Measurements from ENCODE around the gene AOX1. TPM values are rescaled to one million over a fixed set of nuclear protein-coding genes. Genes with fewer than 3 reads are reported as not detected.
"Not testable (repeated sequence)": the region's sequence is repeated elsewhere in the genome, so short reads cannot be mapped to it uniquely, and the experiment has no call there.

Gene AOX1
- total RNA-seq, 2 experiments from 2014 or later: not detected

DNA sequence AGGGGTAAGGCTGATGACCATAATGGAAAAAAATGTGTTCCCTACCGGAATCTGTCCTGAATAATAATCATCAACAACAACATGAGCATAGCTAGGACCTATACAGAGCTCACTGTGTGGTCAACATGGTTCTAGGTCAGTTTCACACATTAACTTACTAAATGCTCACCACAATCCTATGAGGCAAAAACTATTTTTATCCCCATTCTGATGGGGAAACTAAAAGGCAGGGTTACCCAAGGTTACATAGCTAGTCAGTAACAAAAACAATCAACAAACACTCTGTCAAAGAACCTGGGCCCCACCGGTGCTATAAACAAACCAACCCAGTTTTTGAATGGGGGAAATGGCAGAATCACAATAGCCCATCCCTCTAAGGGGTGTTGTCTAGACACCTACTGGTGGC lies 40.1 kb downstream of the AOX1 start:
- Mint-ChIP-seq H3K36me3 (ENCODE audit: low read depth) (no peaks in the 10 kb centered on the region), H3K4me3 (no peak overlapping the region), H3K9me3 (no peaks in the 10 kb centered on the region), H3K4me1 (ENCODE audit: low read depth) (no peaks in the 10 kb centered on the region), H3K27me3 (peaks cover 22% of the 10 kb centered on the region), H3K27ac (no peak overlapping the region)
- no peak overlapping the region for H3K27ac ChIP-seq (ENCODE audit: low read depth in 1 of 2, low read length in 2 of 2)
- H3K4me1 ChIP-seq (ENCODE audit: insufficient read depth, low read length): no peaks in the 10 kb centered on the region
- no peak for ATAC-seq (ENCODE audit: poor library complexity)
- peaks cover 2 to 3% of the 10 kb centered on the region in 2 experiments for H3K27me3 ChIP-seq (ENCODE audit: control insufficient read depth in 1 of 2, insufficient read depth in 2 of 2, low read length in 2 of 2)
- CTCF ChIA-PET: no interaction called here
- TF ChIP-seq, protein P1, sequence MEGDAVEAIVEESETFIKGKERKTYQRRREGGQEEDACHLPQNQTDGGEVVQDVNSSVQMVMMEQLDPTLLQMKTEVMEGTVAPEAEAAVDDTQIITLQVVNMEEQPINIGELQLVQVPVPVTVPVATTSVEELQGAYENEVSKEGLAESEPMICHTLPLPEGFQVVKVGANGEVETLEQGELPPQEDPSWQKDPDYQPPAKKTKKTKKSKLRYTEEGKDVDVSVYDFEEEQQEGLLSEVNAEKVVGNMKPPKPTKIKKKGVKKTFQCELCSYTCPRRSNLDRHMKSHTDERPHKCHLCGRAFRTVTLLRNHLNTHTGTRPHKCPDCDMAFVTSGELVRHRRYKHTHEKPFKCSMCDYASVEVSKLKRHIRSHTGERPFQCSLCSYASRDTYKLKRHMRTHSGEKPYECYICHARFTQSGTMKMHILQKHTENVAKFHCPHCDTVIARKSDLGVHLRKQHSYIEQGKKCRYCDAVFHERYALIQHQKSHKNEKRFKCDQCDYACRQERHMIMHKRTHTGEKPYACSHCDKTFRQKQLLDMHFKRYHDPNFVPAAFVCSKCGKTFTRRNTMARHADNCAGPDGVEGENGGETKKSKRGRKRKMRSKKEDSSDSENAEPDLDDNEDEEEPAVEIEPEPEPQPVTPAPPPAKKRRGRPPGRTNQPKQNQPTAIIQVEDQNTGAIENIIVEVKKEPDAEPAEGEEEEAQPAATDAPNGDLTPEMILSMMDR (IDR thresholded peaks at IDR 0.05): no peak
- no peak overlapping the region for H3K4me3 ChIP-seq (ENCODE audit: low read length)
- no peaks in the 10 kb centered on the region for H3K9me3 ChIP-seq (ENCODE audit: control insufficient read depth in 1 of 2, insufficient read depth in 1 of 2, low read length in 2 of 2)
- DNase-seq: no peak
- intact Hi-C loops (cut with DNase I, micrococcal nuclease): no loop called here
- POLR2A ChIA-PET: interaction anchor here (0.9 kb wide), 1 partner anchor 88 kb away, joined by 3 read pairs; no protein-coding TSS in a partner anchor
- H3K36me3 ChIP-seq (ENCODE audit: insufficient read depth, low read length): no peaks in the 10 kb centered on the region

DNA sequence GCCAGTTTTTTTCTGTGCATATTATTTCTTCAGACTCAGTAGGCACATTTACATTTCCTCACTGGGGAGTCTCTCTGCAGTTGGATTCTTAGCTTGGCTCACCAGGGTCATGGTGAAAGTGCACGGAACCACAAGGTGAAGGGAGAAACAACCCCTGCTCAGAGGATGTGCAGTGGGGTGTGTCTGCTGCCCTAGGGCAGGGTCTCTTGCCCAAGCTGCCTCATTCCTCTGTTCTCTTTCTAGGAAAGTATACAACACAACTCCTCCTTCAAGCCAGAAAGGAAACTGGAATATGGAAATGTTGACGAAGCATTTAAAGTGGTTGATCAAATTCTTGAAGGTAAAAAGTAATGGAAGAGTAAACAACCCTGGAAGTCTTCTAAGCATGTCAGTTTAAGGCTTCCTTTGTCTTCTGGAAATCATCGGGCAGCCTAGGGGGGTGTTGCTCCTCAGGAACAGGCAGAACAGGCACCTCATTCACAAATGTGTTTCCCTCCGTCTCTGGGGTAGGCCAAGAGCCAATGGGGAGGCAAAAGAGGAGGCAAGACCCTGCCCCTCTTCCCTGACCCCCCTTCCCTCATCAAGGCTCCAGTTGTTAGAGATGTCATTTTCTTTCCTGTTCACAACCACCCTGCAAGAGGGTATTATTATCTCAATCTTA lies 41.4 kb downstream of the AOX1 start:
- TF ChIP-seq, protein P1 (IDR thresholded peaks at IDR 0.05): no peak
- H3K4me1 Mint-ChIP-seq (ENCODE audit: low read depth): no peaks in the 10 kb centered on the region
- intact Hi-C loops (cut with DNase I, micrococcal nuclease): no loop called here
- no peak overlapping the region for H3K27ac ChIP-seq (ENCODE audit: low read depth in 1 of 2, low read length in 2 of 2)
- no peaks in the 10 kb centered on the region for H3K36me3 ChIP-seq (ENCODE audit: insufficient read depth, low read length)
- peaks cover 22% of the 10 kb centered on the region for H3K27me3 Mint-ChIP-seq
- no peak overlapping the region for H3K4me3 ChIP-seq (ENCODE audit: low read length)
- H3K4me1 ChIP-seq (ENCODE audit: insufficient read depth, low read length): no peaks in the 10 kb centered on the region
- POLR2A ChIA-PET: no interaction called here
- H3K36me3 Mint-ChIP-seq (ENCODE audit: low read depth): no peaks in the 10 kb centered on the region
- no peak overlapping the region for H3K27ac Mint-ChIP-seq
- CTCF ChIA-PET: no interaction called here
- no peak overlapping the region for H3K4me3 Mint-ChIP-seq
- ATAC-seq (ENCODE audit: poor library complexity) (no peak), DNase-seq (no peak)
- H3K9me3 ChIP-seq (ENCODE audit: control insufficient read depth in 1 of 2, insufficient read depth in 1 of 2, low read length in 2 of 2): no peaks in the 10 kb centered on the region
- H3K9me3 Mint-ChIP-seq: no peaks in the 10 kb centered on the region
- peaks cover 2 to 3% of the 10 kb centered on the region in 2 experiments for H3K27me3 ChIP-seq (ENCODE audit: control insufficient read depth in 1 of 2, insufficient read depth in 2 of 2, low read length in 2 of 2)

DNA sequence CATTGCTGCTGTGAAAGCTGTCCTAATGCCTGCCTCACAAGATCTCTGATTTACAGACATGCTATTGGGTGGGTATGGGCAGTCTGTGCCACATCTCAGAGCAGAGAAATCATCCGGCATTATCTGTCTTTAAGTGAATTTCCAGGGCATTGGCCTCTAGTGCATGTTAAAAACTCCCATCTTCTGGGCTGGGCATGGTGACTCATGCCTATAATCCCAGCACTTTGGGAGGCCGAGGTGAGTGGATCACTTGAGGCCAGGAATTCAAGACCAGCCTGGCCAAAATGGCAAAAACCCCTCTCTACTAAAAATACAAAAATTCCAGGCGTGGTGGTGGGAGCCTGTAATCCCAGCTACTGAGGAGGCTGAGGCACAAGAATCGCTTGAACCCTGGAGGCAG lies 42.6 kb downstream of the AOX1 start:
- H3K4me1 Mint-ChIP-seq (ENCODE audit: low read depth); H3K4me3 ChIP-seq (ENCODE audit: low read length); H3K36me3 ChIP-seq (ENCODE audit: insufficient read depth, low read length); CTCF ChIA-PET; H3K4me3 Mint-ChIP-seq; POLR2A ChIA-PET; H3K9me3 ChIP-seq (ENCODE audit: control insufficient read depth in 1 of 2, insufficient read depth in 1 of 2, low read length in 2 of 2); H3K9me3 Mint-ChIP-seq; H3K36me3 Mint-ChIP-seq (ENCODE audit: low read depth); H3K27ac Mint-ChIP-seq; intact Hi-C loops (cut with DNase I, micrococcal nuclease); DNase-seq; ATAC-seq (ENCODE audit: poor library complexity); H3K27ac ChIP-seq (ENCODE audit: low read depth in 1 of 2, low read length in 2 of 2); H3K27me3 ChIP-seq (ENCODE audit: control insufficient read depth in 1 of 2, insufficient read depth in 2 of 2, low read length in 2 of 2); H3K4me1 ChIP-seq (ENCODE audit: insufficient read depth, low read length): not testable (repeated sequence)
- H3K27me3 Mint-ChIP-seq: peaks cover 22% of the 10 kb centered on the region

DNA sequence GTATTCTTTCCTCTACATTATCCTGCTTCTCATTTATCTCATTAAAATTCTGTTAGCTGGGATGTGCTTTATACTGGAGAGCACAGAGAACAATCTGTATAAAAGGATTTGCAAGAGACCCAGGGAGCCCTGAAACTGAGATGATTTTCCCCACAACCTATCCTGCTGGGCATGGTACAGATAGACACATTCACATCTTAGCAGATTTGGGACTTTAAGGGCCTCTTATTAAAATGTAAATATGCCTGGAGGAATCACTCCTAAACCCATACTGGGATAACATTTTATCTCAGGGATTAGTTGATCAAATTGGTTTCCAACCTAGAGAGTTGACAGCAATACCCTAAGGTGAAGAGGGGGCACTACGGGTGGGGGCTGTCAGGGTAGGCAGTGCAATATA lies 45.5 kb downstream of the AOX1 start:
- Mint-ChIP-seq H3K27ac (no peak overlapping the region), H3K4me3 (no peak overlapping the region), H3K27me3 (peaks cover 30% of the 10 kb centered on the region), H3K36me3 (ENCODE audit: low read depth) (no peaks in the 10 kb centered on the region), H3K9me3 (no peaks in the 10 kb centered on the region), H3K4me1 (ENCODE audit: low read depth) (no peaks in the 10 kb centered on the region)
- TF ChIP-seq, protein P1 (IDR thresholded peaks at IDR 0.05): no peak
- intact Hi-C loops (cut with DNase I, micrococcal nuclease): no loop called here
- Histone ChIP-seq H3K27ac (ENCODE audit: low read depth in 1 of 2, low read length in 2 of 2) (no peak overlapping the region), H3K36me3 (ENCODE audit: insufficient read depth, low read length) (no peaks in the 10 kb centered on the region), H3K27me3 (ENCODE audit: control insufficient read depth in 1 of 2, insufficient read depth in 2 of 2, low read length in 2 of 2) (peaks cover 0 to 8% of the 10 kb centered on the region in 2 experiments), H3K9me3 (ENCODE audit: control insufficient read depth in 1 of 2, insufficient read depth in 1 of 2, low read length in 2 of 2) (peaks cover 0 to 8% of the 10 kb centered on the region in 2 experiments), H3K4me1 (ENCODE audit: insufficient read depth, low read length) (no peaks in the 10 kb centered on the region), H3K4me3 (ENCODE audit: low read length) (no peak overlapping the region)
- CTCF ChIA-PET: no interaction called here
- POLR2A ChIA-PET: no interaction called here
- no peak for DNase-seq
- no peak for ATAC-seq (ENCODE audit: poor library complexity)

Measured in CD4-positive, alpha-beta T cell (primary cell).